Measurements from ENCODE around the gene FBN1. TPM values are rescaled to one million over a fixed set of nuclear protein-coding genes. Genes with fewer than 3 reads are reported as not detected.

FBN1 gene
- total RNA-seq, 1 donor from 2014 or later: 22.1 TPM

DNA sequence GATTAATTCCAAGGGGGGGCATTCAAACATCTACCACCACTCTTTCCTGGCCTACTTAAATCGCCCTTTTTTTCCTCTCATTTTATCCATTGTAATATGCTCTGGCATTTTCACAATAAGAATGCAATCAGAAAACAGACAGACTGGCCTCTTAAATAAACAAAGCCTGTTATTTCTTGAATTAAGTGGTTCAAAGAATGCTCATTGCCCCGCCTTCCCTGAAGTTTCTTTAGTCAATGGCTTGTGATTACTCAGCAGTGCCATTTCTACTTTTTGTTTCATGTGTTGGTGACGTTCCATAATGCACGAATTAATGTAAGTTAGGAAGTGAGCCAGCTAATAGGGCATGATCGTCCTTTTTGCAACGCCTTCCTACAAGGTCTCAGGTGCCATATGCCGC is 68.0 kb downstream of the FBN1 start:
- TF ChIP-seq, protein P1, sequence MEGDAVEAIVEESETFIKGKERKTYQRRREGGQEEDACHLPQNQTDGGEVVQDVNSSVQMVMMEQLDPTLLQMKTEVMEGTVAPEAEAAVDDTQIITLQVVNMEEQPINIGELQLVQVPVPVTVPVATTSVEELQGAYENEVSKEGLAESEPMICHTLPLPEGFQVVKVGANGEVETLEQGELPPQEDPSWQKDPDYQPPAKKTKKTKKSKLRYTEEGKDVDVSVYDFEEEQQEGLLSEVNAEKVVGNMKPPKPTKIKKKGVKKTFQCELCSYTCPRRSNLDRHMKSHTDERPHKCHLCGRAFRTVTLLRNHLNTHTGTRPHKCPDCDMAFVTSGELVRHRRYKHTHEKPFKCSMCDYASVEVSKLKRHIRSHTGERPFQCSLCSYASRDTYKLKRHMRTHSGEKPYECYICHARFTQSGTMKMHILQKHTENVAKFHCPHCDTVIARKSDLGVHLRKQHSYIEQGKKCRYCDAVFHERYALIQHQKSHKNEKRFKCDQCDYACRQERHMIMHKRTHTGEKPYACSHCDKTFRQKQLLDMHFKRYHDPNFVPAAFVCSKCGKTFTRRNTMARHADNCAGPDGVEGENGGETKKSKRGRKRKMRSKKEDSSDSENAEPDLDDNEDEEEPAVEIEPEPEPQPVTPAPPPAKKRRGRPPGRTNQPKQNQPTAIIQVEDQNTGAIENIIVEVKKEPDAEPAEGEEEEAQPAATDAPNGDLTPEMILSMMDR (conservative IDR thresholded peaks at IDR 0.05): no peak
- Mint-ChIP-seq H3K4me3 (no peak overlapping the region), H3K27me3 (ENCODE audit: low read depth) (no peaks in the 10 kb centered on the region), H3K4me1 (peaks cover 8% of the 10 kb centered on the region), H3K27ac (ENCODE audit: unreplicated experiment) (no peak overlapping the region), H3K36me3 (ENCODE audit: low read depth) (peaks cover 5% of the 10 kb centered on the region), H3K9me3 (peaks cover 3% of the 10 kb centered on the region)
- DNase-seq (ENCODE audit: low read depth, low spot score): no peak

DNA sequence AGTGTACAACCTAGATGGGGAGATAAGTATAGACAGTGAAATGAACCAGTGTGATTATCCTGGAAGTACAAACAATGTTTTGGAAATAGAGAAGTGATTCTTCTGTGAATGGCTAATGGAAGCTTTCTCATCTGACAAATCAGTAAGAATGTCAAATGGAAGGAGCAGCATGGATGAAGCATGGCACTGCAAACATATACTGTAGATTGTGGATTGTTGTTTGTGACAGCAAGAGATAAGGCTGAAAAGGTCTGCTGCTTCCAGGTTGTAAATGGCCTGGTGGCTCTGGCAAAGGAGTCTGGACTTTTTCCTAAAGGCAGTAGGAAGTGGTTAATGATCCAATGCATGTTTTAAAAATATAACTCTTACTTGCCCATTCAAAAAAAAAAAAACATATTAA is 71.3 kb downstream of the FBN1 start:
- TF ChIP-seq, protein P1 (conservative IDR thresholded peaks at IDR 0.05): no peak
- H3K9me3 Mint-ChIP-seq: peaks cover 4% of the 10 kb centered on the region
- no peak overlapping the region for H3K4me3 Mint-ChIP-seq
- H3K27ac Mint-ChIP-seq (ENCODE audit: unreplicated experiment): no peak overlapping the region
- DNase-seq (ENCODE audit: low read depth, low spot score): no peak
- H3K36me3 Mint-ChIP-seq (ENCODE audit: low read depth): peaks cover 5% of the 10 kb centered on the region
- H3K4me1 Mint-ChIP-seq: peaks cover 16% of the 10 kb centered on the region
- H3K27me3 Mint-ChIP-seq (ENCODE audit: low read depth): no peaks in the 10 kb centered on the region

- Mint-ChIP-seq H3K9me3 (peaks cover 8% of the 10 kb centered on the region), H3K27ac (ENCODE audit: unreplicated experiment) (no peak overlapping the region), H3K27me3 (ENCODE audit: low read depth) (no peaks in the 10 kb centered on the region), H3K4me1 (peaks cover 16% of the 10 kb centered on the region), H3K4me3 (no peak overlapping the region), H3K36me3 (ENCODE audit: low read depth) (peaks cover 8% of the 10 kb centered on the region)
- TF ChIP-seq, protein P1 (conservative IDR thresholded peaks at IDR 0.05): no peak
- no peak for DNase-seq (ENCODE audit: low read depth, low spot score)
These were observed 71.7 kb downstream of the FBN1 start for GRCh38 chr15:48573780-48574179.

- Mint-ChIP-seq H3K36me3 (ENCODE audit: low read depth) (peaks cover 11% of the 10 kb centered on the region), H3K27ac (ENCODE audit: unreplicated experiment) (no peak overlapping the region), H3K4me1 (peaks cover 16% of the 10 kb centered on the region), H3K9me3 (peaks cover 10% of the 10 kb centered on the region), H3K4me3 (no peak overlapping the region), H3K27me3 (ENCODE audit: low read depth) (no peaks in the 10 kb centered on the region)
- DNase-seq (ENCODE audit: low read depth, low spot score): no peak
- TF ChIP-seq, protein P1 (conservative IDR thresholded peaks at IDR 0.05): no peak
These were observed 72.7 kb downstream of the FBN1 start for GRCh38 chr15:48572823-48573222.

DNA sequence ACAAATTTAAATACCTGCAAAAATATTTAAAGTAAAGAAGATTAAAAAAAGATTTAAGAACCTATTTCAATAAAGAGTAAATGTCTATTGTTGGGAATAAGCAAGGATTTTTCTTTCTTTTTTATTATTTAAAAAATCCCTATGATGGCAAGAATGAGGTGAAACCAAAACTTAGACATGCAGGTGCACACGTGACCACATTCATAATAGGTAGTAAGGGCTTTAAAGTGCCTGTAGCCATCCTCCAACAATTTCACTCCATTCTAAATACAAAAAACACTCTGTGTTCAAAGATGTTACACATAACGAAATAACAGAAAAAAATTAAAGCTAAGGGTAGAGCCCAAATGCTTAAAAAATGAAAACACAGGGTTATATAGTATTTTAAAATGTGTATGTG is 74.0 kb downstream of the FBN1 start:
- Mint-ChIP-seq H3K36me3 (ENCODE audit: low read depth) (peaks cover 11% of the 10 kb centered on the region), H3K4me3 (no peak overlapping the region), H3K27ac (ENCODE audit: unreplicated experiment) (no peak overlapping the region), H3K27me3 (ENCODE audit: low read depth) (no peaks in the 10 kb centered on the region), H3K9me3 (peaks cover 10% of the 10 kb centered on the region), H3K4me1 (peaks cover 12% of the 10 kb centered on the region)
- TF ChIP-seq, protein P1 (conservative IDR thresholded peaks at IDR 0.05): no peak
- no peak for DNase-seq (ENCODE audit: low read depth, low spot score)

DNA sequence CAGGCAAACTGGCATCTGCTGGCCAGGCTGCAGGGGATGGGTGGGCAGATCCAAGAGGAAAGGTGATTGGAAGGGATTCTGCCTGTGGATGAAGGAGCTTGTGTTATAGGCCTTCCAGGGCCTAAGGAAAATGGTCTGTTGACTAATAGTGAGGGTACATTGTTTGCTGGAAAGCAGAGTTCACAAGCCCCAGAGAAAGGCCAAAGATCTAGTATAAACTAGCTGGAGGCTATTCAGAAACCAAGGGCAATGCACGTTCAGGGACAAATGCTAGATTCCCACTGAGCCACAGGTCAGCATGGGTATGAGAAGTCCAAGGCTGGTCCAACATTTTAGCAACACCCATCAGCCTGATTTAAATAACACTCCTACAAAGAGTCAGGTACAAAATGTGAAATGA is 74.7 kb downstream of the FBN1 start:
- H3K36me3 Mint-ChIP-seq (ENCODE audit: low read depth): peaks cover 6% of the 10 kb centered on the region

More for the DNA sequence above, 74.7 kb downstream of the FBN1 start:
- H3K4me1 Mint-ChIP-seq: peaks cover 12% of the 10 kb centered on the region
- no peak overlapping the region for H3K27ac Mint-ChIP-seq (ENCODE audit: unreplicated experiment)
- H3K9me3 Mint-ChIP-seq: peaks cover 7% of the 10 kb centered on the region
- TF ChIP-seq, protein P1 (conservative IDR thresholded peaks at IDR 0.05): no peak
- no peak overlapping the region for H3K4me3 Mint-ChIP-seq
- DNase-seq (ENCODE audit: low read depth, low spot score): no peak
- H3K27me3 Mint-ChIP-seq (ENCODE audit: low read depth): no peaks in the 10 kb centered on the region
